ELF-1 (cell line): ENCODE data around the gene MCF2L.

Experiments used
- DNase-seq: peaks from one replicate; pipeline ENCODE4 v3.0.0-alpha.2; 2016; ENCODE audit warnings: low read depth, low spot score

MCF2L gene

DNA sequence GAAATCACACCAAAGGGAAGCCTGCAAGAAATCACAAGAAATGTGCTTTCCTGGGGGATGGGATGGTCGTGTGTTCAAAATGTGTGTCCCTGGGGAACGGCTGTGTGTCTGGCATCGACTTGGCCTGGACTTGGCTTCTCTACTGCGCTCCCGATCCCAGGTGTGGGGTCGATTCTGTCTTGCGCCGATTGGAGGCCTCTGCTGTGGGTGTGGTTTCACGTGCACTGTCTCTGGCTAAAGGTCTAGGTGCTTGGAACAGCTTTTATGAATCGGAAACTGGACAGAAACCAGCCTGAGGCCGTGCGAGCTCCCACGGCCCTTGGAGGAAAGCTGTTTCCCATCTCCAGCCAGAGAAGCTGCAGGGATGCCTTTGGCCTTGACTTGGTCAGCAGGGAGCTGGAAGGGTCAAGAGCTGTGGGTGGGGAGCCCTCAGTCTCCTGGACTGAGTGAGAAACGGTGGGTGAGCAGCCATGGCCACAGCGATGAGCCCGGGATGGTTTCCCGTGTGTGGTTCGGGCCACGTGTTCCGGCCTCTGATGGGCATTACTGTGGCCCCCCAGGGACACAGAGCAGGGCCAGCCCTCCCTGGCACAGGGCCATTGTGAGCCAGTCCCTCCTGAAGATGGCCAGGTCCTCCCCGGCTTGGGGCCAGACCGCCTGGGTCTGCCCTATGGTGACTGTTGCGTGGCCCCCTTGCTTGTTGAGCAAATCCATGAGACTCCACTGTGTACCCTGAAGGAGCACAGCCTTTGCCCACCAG, 29.7 kb downstream of the MCF2L start:
- DNase-seq, result no peak

DNA sequence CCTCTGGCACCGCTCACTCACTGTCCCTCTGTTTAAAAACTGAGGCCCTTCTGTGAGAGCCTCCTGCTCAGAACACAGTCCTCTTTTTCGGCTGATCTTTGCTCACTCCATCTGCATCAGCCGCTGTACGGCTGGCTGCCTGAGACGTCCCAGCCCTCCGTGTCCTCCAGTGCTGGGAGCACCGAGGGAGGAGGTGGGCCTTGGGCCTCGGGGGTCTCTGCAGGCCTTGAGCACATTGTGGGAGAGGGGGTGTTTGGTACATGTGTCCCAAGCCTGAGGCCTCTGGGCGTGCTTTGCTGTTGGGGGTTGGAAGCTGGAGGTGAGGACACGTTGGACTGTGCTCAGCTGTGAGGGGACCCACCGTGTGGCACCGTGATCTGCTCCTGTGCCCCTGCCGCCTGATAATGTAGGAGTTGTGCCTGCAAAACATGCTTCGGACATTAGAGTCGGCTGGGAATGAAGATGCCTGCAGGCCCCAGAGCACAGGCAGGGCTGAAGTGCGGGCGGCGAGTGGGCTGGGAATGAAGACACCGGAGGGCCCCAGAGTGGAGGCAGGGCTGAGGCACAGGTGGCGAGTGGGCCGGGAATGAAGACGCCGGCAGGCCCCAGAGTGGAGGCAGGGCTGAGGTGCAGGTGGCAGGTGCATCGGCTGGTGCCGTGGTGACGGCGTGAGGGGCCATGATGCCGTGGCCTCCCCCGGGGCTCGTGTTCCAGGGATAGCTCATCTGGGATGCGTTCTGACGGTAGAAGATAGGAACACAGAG, 30.6 kb downstream of the MCF2L start:
- DNase-seq, result no peak

DNA sequence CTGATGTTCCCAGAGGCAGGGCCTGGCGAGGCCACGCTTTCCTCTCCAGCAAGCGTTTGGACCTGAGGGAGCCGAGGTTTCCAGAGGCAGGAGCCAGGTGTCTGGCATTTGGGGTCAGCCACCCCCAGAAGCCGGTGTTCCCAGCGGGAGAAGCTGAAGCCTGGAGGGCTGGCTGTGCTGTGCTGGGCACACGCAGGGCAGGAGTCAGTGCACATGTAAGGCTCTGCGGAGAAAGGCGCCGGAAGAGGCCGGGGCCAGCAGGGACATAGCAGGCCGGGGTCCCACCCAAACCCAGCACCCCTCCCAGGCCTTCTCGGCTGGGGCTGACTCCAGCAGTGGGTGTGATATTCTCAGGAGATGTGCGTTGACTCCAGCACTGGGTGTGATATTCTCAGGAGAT, 31.6 kb downstream of the MCF2L start:
- DNase-seq, result no peak

DNA sequence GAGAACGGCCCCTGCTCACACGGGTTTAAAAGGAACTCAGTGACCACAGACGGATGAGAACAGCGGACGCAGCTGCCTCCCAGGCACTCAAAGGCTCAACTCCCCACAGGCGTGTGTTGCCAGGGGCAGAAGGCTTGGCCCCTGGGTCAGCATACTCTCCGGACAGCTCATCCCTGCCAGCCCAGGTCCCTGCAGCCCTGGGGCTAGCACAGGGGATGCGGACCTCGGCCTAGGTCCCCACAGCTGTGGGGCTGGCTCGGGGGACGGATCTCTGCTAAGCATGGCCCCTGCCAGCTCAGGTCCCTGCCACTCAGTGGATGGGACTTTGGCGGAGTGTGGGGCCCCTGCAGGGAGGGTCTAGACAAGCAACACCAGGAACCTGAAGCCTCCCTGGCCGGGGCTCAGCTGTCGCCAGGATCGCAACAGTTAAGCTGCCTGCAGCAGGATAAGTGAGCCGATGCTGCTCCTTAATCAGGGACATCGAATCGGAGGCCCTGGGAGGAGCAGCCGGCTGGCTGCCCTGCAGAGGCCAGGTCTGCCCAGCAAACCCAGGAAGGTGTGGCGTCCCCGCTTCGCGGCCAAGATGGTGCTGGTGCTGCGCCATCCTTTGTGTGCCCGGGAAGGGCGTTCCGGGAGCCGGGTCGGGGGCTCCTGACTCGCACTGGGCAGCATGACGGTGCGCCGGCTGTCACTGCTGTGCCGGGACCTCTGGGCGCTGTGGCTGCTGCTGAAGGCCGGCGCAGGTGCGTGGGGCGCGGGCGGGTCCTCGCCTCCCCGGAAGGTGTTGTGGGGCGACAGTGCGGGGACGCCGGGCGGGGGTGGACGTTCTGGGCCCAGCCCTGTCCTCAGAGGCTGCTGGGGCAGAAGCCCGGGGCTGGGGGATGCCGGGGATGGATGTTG, 32.5 kb downstream of the MCF2L start:
- peak; percentile 71 for DNase-seq

DNA sequence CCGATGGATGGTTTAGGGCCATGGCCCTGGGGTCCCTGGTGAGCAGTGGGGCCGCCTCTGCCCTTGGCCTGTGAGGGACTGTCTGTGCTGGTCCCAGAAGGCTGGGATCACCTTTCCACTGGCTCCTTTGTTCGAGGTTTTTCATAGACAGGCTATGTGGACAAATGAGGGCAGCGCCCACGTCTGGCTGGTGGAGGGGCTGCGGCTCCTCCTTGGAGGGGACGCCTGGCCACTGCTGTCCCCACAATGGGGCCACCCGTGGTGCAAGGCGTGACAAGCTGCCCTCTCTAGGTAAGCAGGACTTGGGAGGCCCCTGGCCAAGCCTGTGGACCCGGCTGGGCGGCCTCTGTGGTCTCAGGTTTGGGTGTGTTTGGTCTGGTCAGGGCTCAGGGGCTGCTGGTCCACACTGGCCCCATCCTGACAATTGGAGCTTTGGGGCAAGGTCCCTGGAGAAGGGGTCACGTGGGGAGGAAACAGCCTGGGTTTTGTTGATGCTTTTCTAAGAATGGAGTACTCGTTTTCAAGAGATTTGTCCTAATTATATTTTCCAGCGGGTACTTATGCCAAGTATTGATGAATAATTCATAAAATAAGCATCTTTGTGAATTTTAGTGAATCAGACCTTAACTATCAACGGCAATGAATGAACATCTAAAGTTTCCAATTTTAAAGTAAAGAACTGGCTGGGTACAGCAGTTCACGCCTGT, 33.3 kb downstream of the MCF2L start:
- peak; percentile 82 for DNase-seq

DNA sequence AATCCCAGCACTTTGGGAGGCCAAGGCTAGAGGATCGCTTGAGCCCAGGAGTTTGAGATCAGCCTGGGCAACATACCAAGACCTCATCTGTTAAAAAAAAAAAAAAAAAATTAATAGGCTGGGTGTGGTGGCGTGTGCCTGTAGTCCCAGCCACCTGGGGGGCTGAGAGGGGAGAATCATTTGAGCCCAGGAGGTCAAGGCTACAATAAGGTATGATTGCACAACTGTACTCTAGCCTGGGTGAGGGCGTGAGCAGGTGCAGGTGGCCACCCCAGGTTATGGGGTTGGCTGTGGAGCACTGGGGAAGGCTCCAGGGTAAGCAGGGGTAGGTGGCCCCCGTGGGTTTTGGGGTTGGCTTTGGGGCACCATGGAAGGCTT, 33.9 kb downstream of the MCF2L start:
- DNase-seq, result no peak

DNA sequence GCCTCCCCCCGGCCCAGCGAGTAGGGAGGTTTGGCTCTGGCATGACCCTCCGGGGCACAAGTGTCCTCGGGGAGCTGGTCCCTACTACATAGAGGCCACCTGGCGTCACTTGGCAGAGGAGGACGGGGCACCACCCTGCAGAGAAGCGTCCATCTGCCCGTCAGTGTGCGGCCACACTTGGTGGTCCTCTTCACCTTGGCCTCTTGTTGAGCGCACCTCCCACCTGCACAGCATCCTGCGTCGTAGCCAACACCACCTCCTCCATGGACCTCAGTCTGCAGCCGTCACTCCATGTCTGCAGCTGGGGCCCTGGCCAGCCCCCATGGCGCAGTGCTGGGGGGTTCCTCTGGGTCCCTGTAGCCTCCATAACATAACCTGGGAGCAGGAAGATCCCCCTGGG, 35.1 kb downstream of the MCF2L start:
- DNase-seq, result no peak

DNA sequence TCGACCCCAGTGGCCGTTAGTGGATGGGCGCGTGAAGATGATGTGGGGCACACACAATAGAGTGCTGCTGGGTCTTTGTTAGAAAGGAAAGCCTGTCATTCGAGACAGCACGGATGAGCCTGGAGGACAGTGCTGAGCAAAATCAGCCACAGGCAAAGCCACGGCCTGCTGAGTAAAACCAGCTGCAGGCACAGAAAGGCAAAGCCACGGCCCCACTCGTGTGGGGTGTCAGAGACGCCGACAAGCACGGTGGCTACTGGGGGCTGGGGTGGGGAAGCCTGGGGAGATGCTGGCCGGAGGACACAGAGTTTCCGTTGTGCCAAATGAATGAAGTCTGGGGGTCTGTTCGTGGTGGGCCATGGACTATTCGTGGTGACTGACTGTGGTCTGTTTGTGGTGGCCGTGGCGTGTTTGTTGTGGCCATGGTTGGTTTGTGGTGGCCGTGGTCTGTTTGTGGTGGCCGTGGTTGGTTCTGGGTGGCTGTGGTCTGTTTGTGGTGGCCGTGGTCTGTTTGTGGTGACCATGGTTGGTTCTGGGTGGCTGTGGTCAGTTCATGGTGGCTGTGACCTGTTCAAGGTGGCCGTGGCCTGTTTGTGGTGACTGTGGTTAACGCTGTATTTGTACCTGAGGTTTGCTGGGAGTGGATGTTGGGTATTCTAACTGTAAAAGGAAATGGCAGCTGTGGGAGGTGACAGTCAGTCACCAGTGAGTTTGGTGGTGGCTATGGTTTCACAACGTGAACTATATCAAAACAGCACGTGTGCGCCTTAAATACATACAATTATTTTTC, 36.3 kb downstream of the MCF2L start:
- DNase-seq, result no peak

DNA sequence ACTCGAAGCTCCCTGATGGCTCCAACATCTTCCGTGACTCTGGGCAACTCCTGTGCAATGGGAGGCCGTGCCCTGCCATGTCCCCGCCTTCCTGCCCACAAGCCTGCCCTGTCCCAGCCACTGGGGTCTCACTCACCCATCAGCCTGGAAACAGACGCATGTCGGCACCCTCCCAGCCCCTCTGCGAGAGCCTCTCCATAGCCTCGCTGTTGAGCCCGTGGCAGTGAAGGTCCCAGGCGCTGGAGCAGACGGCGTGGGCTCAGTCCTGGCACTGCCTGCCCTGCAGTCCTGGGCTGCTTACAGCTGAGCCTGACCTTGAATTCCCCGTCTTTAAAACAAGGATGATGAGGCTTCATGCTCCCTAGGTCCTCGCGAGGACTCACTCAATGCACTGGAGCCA, 37.0 kb downstream of the MCF2L start:
- DNase-seq, result no peak

DNA sequence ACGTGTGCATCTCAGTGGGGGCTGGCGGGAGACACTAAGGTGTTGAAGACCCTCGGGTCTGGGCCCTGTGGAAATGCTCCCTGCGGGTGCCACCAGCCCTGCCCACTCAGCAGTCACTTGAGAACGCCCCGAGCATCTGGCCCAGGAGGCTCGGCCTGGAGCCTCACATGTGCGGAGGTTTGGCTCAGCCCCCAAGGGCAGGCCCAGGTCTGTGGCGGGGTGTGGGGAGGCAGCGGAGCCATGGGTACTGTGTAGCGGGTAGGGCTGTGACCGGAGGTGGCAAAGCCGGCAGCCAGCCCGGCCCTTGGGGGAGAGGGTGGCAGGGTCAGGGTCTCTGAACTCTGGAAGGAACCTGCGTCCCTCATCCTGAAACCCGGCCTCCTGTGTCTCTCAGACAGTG, 37.6 kb downstream of the MCF2L start:
- DNase-seq, result no peak

DNA sequence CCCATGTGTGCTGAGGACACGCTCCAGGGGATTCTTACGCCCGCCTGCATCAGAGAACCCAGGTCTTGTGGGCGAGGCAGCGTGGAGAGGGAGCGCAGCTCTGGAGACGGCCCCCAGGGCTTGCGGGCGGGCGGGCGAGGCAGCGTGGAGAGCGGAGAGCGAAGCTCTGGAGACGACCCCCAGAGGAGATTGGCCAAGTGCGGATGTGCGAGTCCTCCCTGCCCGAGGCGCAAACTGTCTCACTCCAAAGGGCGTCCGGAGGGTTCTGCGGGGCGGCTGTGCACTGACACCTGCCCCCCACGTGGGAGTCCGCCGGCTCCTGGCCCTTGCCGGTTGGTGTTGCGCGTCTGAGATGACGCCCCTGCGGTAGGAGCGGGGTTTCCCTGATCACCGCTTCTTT, 39.8 kb downstream of the MCF2L start:
- no peak for DNase-seq

DNA sequence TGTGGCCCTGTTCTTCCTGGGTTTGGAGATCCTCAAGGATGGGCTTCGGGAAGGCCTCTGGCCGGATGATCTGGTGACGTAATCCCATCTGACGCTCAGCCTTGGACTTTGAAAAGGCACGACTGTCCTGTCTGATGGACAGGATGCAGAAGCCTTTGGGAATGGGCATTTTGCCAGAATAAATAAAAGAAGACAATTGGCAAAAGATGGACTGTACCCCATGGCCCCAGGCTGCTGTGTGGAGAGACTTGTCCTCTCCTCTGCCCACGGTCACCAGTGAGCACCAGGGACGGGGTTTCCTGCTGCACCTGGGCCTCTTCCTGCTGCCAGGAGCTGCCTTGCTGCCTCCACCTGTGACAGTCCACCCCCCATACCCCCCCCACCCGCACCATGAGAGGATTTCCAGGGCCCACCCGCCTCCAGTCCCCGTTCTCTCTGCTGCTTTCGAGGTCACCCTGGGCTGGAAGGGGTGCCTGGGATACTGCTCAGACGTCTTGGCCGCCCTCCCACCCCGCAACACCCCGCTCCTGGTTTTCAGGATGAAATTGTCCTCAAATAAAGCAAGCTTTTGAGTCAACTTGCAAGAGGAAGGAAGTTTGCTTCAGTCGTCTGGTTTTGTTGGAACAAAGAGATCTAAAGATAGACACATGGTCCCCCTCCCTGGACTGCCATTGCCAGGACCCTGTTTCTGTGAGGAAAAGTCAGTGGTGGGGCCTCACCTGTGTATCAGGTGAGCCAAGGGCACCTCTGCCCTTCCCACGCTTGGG, 40.9 kb downstream of the MCF2L start:
- no peak for DNase-seq

DNA sequence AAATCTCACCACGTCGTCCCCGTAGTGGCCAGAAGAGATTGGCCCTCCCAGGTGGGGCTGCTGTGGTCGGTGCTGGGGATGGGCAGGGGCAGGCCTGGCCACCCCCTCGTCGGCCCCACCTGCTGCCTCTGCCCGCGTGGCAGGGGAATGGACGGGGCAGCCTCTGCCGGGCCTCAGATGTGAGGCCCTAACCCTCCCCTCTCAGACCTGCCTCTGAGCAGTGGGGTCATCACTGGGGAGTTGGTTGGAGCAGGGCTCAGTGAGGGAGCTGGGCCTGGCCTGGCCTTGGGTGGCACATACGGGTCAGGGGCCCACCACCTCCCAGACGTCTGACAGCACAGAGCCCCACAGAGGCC, 41.5 kb downstream of the MCF2L start:
- DNase-seq, result no peak

DNA sequence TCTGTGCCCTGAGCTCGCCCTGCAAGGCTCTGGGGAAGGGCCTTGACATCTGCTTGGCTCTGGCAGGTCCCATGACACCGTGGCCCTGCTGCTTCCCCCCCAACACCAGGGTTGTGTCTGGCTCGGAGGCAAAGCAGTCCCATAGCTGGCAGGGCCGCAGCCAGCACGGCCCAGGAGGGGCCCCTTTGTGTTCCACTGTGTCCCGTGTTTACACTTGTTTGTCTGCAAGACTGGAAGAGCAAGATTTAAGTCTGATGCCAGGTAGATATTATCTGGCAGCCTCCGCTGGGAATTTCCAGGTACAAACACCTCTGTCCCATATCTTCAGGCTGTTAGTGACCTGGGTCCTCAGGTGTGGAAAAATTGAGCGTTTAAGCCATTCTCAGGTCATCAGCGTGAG, 44.3 kb downstream of the MCF2L start:
- DNase-seq, result peak; percentile 81

DNA sequence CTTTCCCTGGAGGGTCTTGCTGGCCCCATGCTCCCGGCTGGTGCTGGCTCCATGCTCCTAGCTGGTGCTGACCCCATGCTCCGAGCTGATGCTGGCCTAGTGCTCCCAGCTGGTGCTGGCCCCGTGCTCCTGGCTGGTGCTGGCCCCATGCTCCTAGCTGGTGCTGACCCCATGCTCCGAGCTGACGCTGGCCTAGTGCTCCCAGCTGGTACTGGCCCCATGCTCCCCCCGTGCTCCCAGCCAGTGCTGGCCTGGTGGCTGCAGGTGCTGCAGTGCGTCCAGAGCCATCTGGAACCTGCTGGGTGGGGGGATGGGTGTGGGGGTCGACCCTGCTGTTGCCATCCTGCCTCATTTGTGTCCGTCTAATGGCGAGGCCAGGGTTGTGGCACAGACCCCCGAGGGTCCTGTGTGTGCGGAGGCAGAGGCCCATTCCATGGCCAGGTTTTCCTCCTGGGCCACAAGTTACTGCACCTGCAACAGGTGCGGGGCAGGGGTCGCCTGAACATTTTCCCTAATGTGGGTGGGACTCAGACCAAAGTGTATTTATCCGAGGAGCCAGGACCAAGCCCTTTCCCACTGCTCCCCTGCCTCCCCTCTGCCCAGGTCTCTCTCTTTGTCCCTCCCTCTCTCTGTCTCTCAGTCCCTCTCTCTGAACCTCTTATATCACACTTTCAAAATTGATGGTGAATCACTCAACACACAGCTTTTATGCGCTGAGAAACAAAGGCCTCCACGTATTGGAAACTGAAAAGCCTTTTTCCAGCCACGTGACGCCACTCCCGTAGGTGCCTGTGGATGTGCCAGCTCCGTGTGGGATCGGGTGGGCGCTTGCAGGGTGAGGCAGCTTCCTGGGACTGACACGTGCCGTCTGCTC, 45.1 kb downstream of the MCF2L start:
- no peak for DNase-seq

DNA sequence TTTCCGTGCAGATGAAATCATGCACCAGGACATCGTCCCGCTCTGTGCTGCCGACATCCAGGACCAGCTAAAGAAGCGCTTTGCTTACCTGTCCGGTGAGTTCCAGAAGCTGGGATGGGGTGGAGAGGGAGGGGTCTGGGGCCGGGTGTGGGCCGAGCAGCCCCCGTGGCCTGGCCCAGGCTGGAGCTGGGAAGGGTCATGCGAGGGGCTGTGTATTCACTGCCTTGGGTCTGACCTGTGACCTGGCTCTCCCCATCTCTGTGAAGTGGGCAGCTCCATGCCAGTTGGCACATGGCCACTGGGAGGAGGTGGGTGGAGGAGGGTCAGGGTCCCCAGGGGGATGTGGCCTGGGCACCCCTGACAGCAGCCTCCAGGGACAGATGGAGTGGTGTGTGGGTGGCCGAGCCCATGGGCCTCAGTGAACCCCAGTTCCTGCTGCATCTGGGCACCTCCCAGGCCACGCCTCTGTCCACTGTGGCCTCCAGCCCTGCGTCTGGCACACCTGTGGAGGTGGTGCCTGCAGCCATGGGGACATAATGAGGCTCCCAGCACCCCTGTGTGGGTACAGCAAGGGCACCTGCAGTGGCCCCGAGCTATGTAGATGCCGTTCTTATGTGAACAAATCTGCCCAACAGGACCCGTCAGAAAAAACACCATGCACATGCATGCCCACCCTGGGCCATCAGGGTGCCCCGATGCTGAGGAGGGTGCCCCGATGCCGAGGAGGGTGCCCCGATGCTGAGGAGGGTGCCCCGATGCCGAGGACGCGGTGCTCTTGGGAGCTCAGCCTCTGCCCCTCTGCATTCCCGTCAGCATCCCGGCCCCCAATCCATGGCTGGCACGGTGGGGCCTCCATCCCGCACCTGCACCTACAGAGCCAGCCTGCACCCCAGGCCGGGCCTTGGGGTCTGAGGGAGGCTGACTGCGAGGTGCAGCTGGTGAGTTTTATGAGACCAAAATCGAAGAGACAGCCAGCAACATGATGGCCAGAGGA, 46.0 kb downstream of the MCF2L start:
- DNase-seq, result no peak

DNA sequence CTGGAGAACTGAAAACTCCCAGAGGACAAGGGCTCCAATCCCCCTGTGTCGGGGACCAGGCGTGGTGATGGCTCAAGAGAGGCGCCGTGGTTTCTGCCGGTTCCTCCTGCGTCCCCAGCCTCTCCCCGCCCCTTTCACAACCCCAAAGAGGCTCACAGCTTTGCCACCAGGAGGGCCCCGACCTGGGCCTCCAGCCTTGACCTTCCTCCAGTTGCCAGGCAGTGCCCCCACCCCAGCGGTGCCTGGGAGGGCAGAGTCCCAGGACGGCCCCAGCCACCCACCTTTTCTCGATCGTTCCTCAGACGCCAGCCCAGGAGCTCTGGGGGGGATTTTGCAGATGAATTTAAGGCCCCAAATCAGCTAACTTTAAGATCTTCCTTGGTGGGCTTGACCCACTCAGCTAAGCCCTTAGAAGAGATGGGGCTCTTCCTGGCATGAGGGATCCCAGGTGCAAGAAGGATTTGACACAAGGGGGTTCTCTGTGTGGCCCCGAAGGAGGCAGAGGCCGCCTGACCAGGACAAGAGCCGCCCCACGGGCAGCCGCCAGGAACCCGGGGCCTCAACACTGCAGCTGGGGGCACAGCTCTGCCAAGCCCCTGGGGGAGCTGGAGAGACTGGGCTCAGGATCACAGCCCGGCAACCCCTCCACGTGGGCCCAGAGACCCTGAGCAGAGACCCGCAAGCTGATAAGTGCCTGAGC, 47.0 kb downstream of the MCF2L start:
- DNase-seq, result no peak
